ENCODE results near the gene RGS21.
"Not testable (repeated sequence)": the region's sequence is repeated elsewhere in the genome, so short reads cannot be mapped to it uniquely, and the experiment has no call there.

Gene RGS21, protein sequence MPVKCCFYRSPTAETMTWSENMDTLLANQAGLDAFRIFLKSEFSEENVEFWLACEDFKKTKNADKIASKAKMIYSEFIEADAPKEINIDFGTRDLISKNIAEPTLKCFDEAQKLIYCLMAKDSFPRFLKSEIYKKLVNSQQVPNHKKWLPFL

GRCh38 chr1:192316942-192317450 is at the start of gene RGS21:
Gene RGS21 (plus strand): TSS chr1:192316992. CDS start chr1:192343037, 26,045 bp downstream.
- no peak for FAIRE-seq

GRCh38 chr1:192268468-192269052 is 48.2 kb upstream of the RGS21 start:
- FAIRE-seq = no peak

GRCh38 chr1:192270398-192270797 is 46.4 kb upstream of the RGS21 start:
- no peak for FAIRE-seq

- FAIRE-seq = no peak
Measured at GRCh38 chr1:192272732-192273131, 44.1 kb upstream of the RGS21 start.

- FAIRE-seq = no peak
Measured at GRCh38 chr1:192274588-192274987, 42.2 kb upstream of the RGS21 start.

- FAIRE-seq = no peak
Measured at GRCh38 chr1:192277635-192278034, 39.2 kb upstream of the RGS21 start.

GRCh38 chr1:192284927-192285326 is 31.9 kb upstream of the RGS21 start:
- no peak for FAIRE-seq

- no peak for FAIRE-seq
Measured at GRCh38 chr1:192303029-192303428, 13.8 kb upstream of the RGS21 start.

- not testable (repeated sequence) for FAIRE-seq
Measured at GRCh38 chr1:192308314-192308713, 8.5 kb upstream of the RGS21 start.

DNA sequence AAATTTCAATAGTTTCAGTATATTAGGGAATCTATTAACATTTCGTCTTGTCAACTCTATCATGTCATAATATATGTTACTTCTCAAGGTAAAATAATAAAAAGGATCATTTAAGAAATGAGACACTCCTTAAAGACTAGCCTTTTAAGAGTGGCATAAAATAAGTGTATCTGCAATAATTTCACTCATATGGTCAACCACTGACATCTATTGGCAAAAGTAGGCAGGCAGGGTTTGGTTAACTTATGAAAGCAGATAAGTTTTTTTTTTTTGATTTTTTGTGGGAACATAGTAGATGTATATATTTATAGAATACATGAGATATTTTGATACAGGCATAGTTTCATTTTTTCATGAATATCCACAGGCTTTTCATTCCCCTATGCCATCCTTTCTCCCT is 5.5 kb upstream of the RGS21 start:
- FAIRE-seq = peak; percentile 73

DNA sequence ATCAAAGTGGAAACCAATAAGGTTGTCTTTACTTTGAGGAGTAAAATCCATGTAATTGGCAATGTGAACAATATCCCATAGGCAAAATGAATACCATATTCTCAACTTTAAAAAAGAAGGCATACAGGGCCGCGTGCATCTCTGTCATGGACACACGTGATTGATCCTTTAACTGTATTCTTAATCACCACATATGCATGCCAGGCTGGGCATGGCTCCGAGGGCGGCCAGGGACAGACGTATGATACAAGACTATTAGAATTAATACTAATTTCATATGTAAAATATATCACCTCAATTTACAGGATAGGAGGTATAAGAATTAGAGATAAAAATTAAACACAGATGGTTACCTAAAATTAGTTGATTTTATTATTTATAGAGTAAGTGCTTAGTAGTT is 11.2 kb downstream of the RGS21 start:
- no peak for FAIRE-seq

DNA sequence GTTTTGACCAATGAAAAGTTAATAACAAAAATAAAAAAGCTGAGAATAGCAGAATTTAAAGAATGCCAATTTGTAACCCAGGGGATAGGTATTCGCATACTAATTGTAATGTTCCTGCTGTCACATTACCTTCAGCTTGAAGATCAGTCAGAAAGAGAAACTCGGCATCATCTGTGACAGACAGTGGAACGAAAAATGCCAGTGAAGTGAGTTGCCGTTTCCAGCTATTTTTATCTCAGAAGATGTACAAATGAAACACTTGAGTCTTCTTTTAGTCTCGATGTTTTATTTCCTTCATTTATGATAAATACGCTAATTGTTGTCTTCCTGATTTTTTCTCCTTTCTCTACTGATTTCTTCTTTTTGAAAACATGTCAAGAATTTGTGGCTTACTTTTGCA is 26.1 kb downstream of the RGS21 start:
- FAIRE-seq = no peak

GRCh38 chr1:192343344-192343743 is 26.6 kb downstream of the RGS21 start:
- no peak for FAIRE-seq

DNA sequence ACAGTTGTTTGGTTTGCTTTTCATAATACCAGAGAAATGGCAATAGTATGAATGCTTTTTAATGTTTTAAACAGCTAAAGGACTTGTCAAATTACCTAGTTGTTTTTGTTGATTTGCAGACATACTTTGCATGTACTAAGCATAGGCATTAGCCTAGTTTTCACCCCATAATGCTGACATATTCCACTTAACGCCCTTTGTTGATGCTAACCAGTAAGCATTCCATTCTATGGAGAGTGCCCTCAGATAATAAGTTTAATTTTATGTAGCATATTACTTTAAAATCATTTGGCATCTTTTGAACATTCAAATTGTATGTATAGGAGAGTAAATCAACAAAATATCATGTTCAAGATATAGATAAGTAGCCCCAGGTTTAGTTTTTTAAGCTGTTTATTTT is 32.5 kb downstream of the RGS21 start:
- FAIRE-seq = no peak

- FAIRE-seq = no peak
Measured at GRCh38 chr1:192350356-192350755, 33.6 kb downstream of the RGS21 start.

GRCh38 chr1:192351550-192351949 is 34.8 kb downstream of the RGS21 start:
- no peak for FAIRE-seq

DNA sequence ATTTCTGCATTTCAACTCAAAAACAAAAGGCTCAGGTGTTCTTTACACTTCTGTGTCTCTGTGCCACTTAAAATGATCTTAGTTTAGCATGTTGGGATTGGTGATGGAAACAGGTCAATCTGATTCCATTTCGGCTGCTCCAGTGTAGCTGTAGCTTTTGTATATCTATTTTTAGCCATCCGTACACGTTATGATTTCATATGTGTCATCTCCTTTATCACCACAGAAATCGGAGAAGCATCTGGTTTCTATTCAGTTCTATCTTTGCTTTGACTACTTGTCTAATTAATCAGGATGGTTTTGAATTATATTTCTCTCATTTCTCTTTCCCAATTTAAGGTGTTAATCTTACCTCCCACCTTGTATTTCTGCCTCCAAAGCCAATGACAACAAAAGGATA is 41.1 kb downstream of the RGS21 start:
- FAIRE-seq = no peak

DNA sequence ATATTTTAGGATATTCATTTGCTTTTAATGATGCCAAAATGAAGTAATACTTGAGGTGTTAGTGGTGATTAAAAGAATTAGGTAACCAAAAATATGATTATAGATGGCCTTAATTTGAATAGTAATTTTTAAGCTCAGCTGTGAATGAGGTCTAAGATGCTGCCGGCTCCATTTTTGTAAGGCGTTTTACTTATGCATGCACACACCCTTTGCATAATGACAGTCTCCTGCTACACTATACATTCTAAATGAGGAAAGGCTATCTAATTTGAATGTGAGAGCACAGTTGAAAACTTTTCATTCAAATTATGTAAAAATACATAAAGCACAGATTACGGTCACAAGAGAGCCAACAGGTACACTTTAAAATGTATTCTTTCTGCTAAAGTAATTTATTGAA is 41.6 kb downstream of the RGS21 start:
- FAIRE-seq = no peak

- FAIRE-seq = no peak
Measured at GRCh38 chr1:192358822-192359221, 42.0 kb downstream of the RGS21 start.

GRCh38 chr1:192363177-192363576 is 46.4 kb downstream of the RGS21 start:
- FAIRE-seq = no peak

DNA sequence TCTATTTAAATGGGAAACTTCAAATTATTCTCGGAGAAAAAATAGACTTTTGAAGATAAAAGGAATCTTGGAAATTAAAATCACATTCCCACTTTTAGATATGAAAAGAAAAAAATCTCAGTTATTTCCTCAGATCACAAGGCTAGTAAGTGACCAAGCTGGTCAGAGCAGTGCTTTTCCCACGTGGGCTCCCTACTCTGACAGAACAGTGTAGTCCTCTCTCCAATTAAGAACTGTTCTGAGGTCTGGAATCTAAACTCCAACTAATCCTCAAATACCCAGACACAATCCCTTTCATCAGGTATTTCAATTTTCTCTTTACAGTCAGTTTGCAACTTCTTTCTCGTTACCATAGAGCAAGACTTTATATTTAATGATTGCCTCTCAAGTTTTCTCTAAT is 50.6 kb downstream of the RGS21 start:
- FAIRE-seq = no peak

- FAIRE-seq = no peak
Measured at GRCh38 chr1:192375306-192375705, 58.5 kb downstream of the RGS21 start.

DNA sequence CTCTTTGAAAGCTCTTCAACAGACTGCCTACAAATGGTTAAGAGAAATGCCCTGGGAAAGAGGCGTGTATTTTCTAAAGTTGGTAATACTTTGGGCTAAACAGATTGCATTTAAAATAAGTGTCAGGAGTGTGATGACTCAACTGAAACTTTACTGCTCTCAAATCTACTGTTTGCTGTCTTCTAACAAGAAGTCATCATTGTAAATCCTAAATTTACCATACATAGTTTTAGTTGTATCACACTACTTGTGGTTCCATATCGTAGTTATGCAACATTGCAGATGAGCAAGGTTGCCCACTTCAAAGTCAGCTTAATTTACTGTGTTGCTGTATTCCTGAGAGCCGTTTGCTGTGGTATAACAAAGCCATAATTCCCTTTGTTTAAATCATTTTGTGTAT is 59.6 kb downstream of the RGS21 start:
- FAIRE-seq = no peak

DNA sequence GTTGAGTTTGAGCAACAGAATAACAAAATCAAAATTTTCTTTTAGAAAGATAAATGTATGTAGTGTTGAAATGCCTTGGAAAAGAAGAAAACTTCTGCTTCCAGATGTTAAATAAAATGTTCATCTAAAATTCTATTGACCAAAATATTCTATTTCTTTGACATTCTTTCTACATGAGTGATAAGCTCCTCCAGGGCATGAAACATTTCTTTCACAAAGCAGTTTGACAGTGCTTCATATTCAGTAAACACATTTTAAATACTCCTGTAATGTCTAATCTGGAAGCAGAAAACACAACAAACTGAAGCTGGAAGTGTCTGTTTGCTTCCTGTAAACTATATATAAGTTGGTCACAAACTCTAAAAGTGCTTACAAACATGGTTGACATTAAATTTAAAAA is 61.5 kb downstream of the RGS21 start:
- FAIRE-seq = no peak

DNA sequence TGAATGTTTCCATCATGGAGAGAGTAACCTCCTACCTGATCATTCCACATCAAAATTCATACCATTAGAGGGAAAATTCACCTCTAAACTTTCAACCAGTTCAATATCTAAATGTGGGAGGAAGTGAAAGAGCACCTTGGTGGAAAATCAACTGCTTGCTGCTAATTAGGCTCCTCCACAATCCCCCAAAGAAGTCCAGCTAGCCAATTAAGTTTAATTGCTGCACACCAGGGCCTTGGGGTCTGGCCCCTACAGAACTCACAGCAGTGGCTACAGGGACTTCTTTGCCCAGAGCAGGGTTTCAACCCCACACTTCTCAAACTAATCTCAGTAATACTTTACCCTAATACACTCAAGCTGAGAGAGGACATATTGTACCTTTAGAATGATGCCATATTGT is 62.1 kb downstream of the RGS21 start:
- no peak for FAIRE-seq
